Neuronal stem cell (in vitro differentiated cells): ENCODE measurements around the gene NOMO2.
"Not testable (repeated sequence)": the region's sequence is repeated elsewhere in the genome, so short reads cannot be mapped to it uniquely, and the experiment has no call there.

Experiments
- DNase-seq: peaks from one replicate; pipeline ENCODE4 v3.0.0-alpha.2; 2013; ENCODE audit warnings: low spot score
- H2AFZ ChIP-seq: one replicate; pipeline ENCODE4 v1.6.1; 2013; ENCODE audit warnings: mild to moderate bottlenecking, low read length, inconsistent platforms
- H2AK5ac ChIP-seq: 2 replicates; pipeline ENCODE4 v1.6.1; 2013; ENCODE audit warnings: low read depth, mild to moderate bottlenecking, inconsistent platforms, low read length, moderate library complexity, mixed read lengths
- H2BK120ac ChIP-seq: 2 replicates; pipeline ENCODE4 v1.6.1; 2013; ENCODE audit warnings: low read depth, mild to moderate bottlenecking, inconsistent platforms, low read length, moderate library complexity, mixed read lengths
- H2BK12ac ChIP-seq: one replicate; pipeline ENCODE4 v1.6.1; 2013; ENCODE audit warnings: low read length, inconsistent platforms
- H2BK15ac ChIP-seq: 2 replicates; pipeline ENCODE4 v1.6.1; 2013; ENCODE audit warnings: mild to moderate bottlenecking, low read length, inconsistent platforms, mixed read lengths
- H2BK5ac ChIP-seq: one replicate; pipeline ENCODE4 v1.6.1; 2013; ENCODE audit warnings: inconsistent platforms, mild to moderate bottlenecking, low read length, moderate library complexity
- H3K14ac ChIP-seq: one replicate; pipeline ENCODE4 v1.6.1; 2013; ENCODE audit warnings: low read length, inconsistent platforms
- H3K18ac ChIP-seq: 2 replicates; pipeline ENCODE4 v1.6.1; 2013; ENCODE audit warnings: low read length, inconsistent platforms
- H3K23ac ChIP-seq: 2 replicates; pipeline ENCODE4 v1.6.1; 2013; ENCODE audit warnings: low read depth, mild to moderate bottlenecking, mixed read lengths, low read length, inconsistent platforms; ENCODE audit not compliant: poor library complexity
- H3K27ac ChIP-seq: replicated peaks from 3 replicates; pipeline ENCODE4 v1.5.1; 2013; ENCODE audit warnings: low read length, inconsistent platforms
- H3K27me3 ChIP-seq, 3 experiments: 2 replicates each; pipeline ENCODE4 v1.6.1; 2013; ENCODE audit warnings: low read length in 3 of 3, mild to moderate bottlenecking in 2 of 3, inconsistent platforms in 1 of 3, low read depth in 1 of 3, mixed read lengths in 1 of 3, moderate library complexity in 1 of 3; ENCODE audit not compliant: control insufficient read depth in 3 of 3, insufficient read depth in 3 of 3
- H3K36me3 ChIP-seq, 2 donors: replicated peaks in 1 of 2; 2 replicates each; pipeline ENCODE4 v1.6.1; 2013; ENCODE audit warnings: low read length in 2 of 2; ENCODE audit not compliant: control insufficient read depth in 2 of 2, insufficient read depth in 2 of 2
- H3K4ac ChIP-seq: 2 replicates; pipeline ENCODE4 v1.6.1; 2013; ENCODE audit warnings: inconsistent platforms, mild to moderate bottlenecking, low read length, moderate library complexity
- H3K4me1 ChIP-seq, 2 donors: 1 replicate in 1 of 2; 2 replicates in 1 of 2; pipeline ENCODE4 v1.6.1; 2013; ENCODE audit warnings: low read length in 2 of 2, low read depth in 1 of 2; ENCODE audit not compliant: control insufficient read depth in 2 of 2, insufficient read depth in 1 of 2
- H3K4me2 ChIP-seq: one replicate; pipeline ENCODE4 v1.6.1; 2013; ENCODE audit warnings: mild to moderate bottlenecking, low read length, inconsistent platforms; ENCODE audit not compliant: insufficient read depth, poor library complexity, severe bottlenecking
- H3K4me3 ChIP-seq, 2 donors: 2 replicates each; pipeline ENCODE4 v1.5.1; 2013; ENCODE audit warnings: low read length in 2 of 2, mild to moderate bottlenecking in 2 of 2, inconsistent platforms in 1 of 2, moderate library complexity in 1 of 2
- H3K79me1 ChIP-seq: one replicate; pipeline ENCODE4 v1.6.1; 2013; ENCODE audit warnings: low read depth, mild to moderate bottlenecking, inconsistent platforms, low read length, moderate library complexity
- H3K9ac ChIP-seq: one replicate; pipeline ENCODE4 v1.6.1; 2013; ENCODE audit warnings: mild to moderate bottlenecking, low read depth, low read length, inconsistent platforms; ENCODE audit not compliant: poor library complexity
- H3K9me3 ChIP-seq, 2 donors: replicated peaks in 1 of 2; 2 replicates each; pipeline versions ENCODE3 to v1.6.1; 2013; ENCODE audit warnings: low read length in 2 of 2, mild to moderate bottlenecking in 2 of 2, inconsistent platforms in 1 of 2, low read depth in 1 of 2, mixed read lengths in 1 of 2, moderate library complexity in 1 of 2; ENCODE audit not compliant: control insufficient read depth in 2 of 2, insufficient read depth in 1 of 2
- H4K8ac ChIP-seq: one replicate; pipeline ENCODE4 v1.6.1; 2013; ENCODE audit warnings: low read depth, mild to moderate bottlenecking, inconsistent platforms, low read length, moderate library complexity
- H4K91ac ChIP-seq: one replicate; pipeline ENCODE4 v1.6.1; 2013; ENCODE audit warnings: low read length, low read depth, mild to moderate bottlenecking, inconsistent platforms; ENCODE audit not compliant: poor library complexity
- WGBS, 2 donors: extraction: QIAGEN DNeasy Blood & Tissue Kit; methylation state at CpG; one replicate each; pipeline ENCODE4 v1.1.7; 2013; ENCODE audit warnings: missing lambda C conversion rate in 2 of 2, mixed read lengths in 1 of 2; ENCODE audit not compliant: insufficient read length in 2 of 2, insufficient replicate concordance in 1 of 2; ENCODE audit errors: extremely low coverage in 2 of 2; 5-methylcytosine and 5-hydroxymethylcytosine counted together

NOMO2 gene

GRCh38 chr16:18575945-18576344, 14.0 kb upstream of the NOMO2 start:
- not testable (repeated sequence) for H3K79me1 ChIP-seq, H3K36me3 ChIP-seq, H3K4me2 ChIP-seq, H2BK5ac ChIP-seq, H3K27me3 ChIP-seq, H2AK5ac ChIP-seq, H3K4me1 ChIP-seq, H3K4me3 ChIP-seq, H3K18ac ChIP-seq, DNase-seq, H4K8ac ChIP-seq, H3K9me3 ChIP-seq, H4K91ac ChIP-seq, H2AFZ ChIP-seq, H2BK15ac ChIP-seq, H2BK120ac ChIP-seq, H2BK12ac ChIP-seq, H3K27ac ChIP-seq, H3K4ac ChIP-seq, H3K14ac ChIP-seq, H3K23ac ChIP-seq, H3K9ac ChIP-seq
- no CpG with 5 or more reads among the region's 2 CpGs for WGBS, 2 donors

- not testable (repeated sequence) for DNase-seq, H3K27ac ChIP-seq, H3K9ac ChIP-seq, H3K4me1 ChIP-seq, H3K23ac ChIP-seq, H2BK12ac ChIP-seq, H2BK5ac ChIP-seq, H3K36me3 ChIP-seq, H3K79me1 ChIP-seq, H3K4me2 ChIP-seq, H4K91ac ChIP-seq, H3K4ac ChIP-seq, H3K14ac ChIP-seq, H3K18ac ChIP-seq, H3K27me3 ChIP-seq, H4K8ac ChIP-seq, H2BK120ac ChIP-seq, H3K9me3 ChIP-seq, H3K4me3 ChIP-seq, H2AFZ ChIP-seq, H2AK5ac ChIP-seq, H2BK15ac ChIP-seq
- WGBS, 2 donors, result 100% methylated on average over 3 of the region's 13 CpGs; no CpG with 5 or more reads in 1 of the 2 donors
These were observed 13.5 kb upstream of the NOMO2 start for GRCh38 chr16:18575298-18575917.

- H3K14ac ChIP-seq, H2BK5ac ChIP-seq, H3K18ac ChIP-seq, H3K4me3 ChIP-seq, H3K36me3 ChIP-seq, H4K91ac ChIP-seq, H3K27ac ChIP-seq, H3K4me1 ChIP-seq, H3K27me3 ChIP-seq, H2BK15ac ChIP-seq, H3K9ac ChIP-seq, H2BK120ac ChIP-seq, H2BK12ac ChIP-seq, H4K8ac ChIP-seq, H3K23ac ChIP-seq, H2AFZ ChIP-seq, H2AK5ac ChIP-seq, H3K4ac ChIP-seq, H3K9me3 ChIP-seq, H3K4me2 ChIP-seq, H3K79me1 ChIP-seq, DNase-seq: not testable (repeated sequence)
- WGBS, 2 donors, result no CpG with 5 or more reads among the region's 7 CpGs
These were observed 12.0 kb upstream of the NOMO2 start for GRCh38 chr16:18573887-18574286.

- H3K27me3 ChIP-seq, H4K8ac ChIP-seq, H3K9me3 ChIP-seq, H2BK120ac ChIP-seq, H3K4me3 ChIP-seq, H3K23ac ChIP-seq, H2BK15ac ChIP-seq, H3K36me3 ChIP-seq, H2AFZ ChIP-seq, H2BK5ac ChIP-seq, H2BK12ac ChIP-seq, H3K18ac ChIP-seq, H3K4me1 ChIP-seq, H3K79me1 ChIP-seq, H2AK5ac ChIP-seq, DNase-seq, H3K27ac ChIP-seq, H3K9ac ChIP-seq, H3K4ac ChIP-seq, H4K91ac ChIP-seq, H3K14ac ChIP-seq, H3K4me2 ChIP-seq: not testable (repeated sequence)
- no CpG with 5 or more reads among the region's 8 CpGs for WGBS, 2 donors
These were observed 11.1 kb upstream of the NOMO2 start for GRCh38 chr16:18572973-18573372.
